ENCODE data around the gene NUP43.

The NUP43 gene

GRCh38 chr6:149723771-149724417 lies 22.4 kb downstream of the NUP43 start:
- no peak overlapping the region for H3K4me3 ChIP-seq (ENCODE audit: low read length)
- peak; percentile 24 for DNase-seq (ENCODE audit: low read depth)
- peak; percentile 88 for TF ChIP-seq CTCF (conservative IDR thresholded peaks at IDR 0.05; ENCODE audit: low read depth, low read length)

GRCh38 chr6:149723262-149723661 lies 23.1 kb downstream of the NUP43 start:
- no peak overlapping the region for H3K4me3 ChIP-seq (ENCODE audit: low read length)
- TF ChIP-seq CTCF (conservative IDR thresholded peaks at IDR 0.05; ENCODE audit: low read depth, low read length) = no peak
- no peak for DNase-seq (ENCODE audit: low read depth)

GRCh38 chr6:149719531-149719930 lies 26.8 kb downstream of the NUP43 start:
- no peak overlapping the region for H3K4me3 ChIP-seq (ENCODE audit: low read length)
- DNase-seq (ENCODE audit: low read depth) = no peak
- no peak for TF ChIP-seq CTCF (conservative IDR thresholded peaks at IDR 0.05; ENCODE audit: low read depth, low read length)

- H3K4me3 ChIP-seq (ENCODE audit: low read length) = peak within 1 kb of the TSS; percentile 64
- no peak for TF ChIP-seq CTCF (conservative IDR thresholded peaks at IDR 0.05; ENCODE audit: low read depth, low read length)
- no peak for DNase-seq (ENCODE audit: low read depth)
Measured at GRCh38 chr6:149717588-149718458, 28.5 kb downstream of the NUP43 start, which contains the start of gene LATS1. Gene LATS1 (minus strand): TSS chr6:149718101. CDS start chr6:149702126, 15,975 bp downstream.

GRCh38 chr6:149717255-149717587 lies 29.1 kb downstream of the NUP43 start:
- no peak for DNase-seq (ENCODE audit: low read depth)
- H3K4me3 ChIP-seq (ENCODE audit: low read length) = peak overlapping the region; percentile 64
- TF ChIP-seq CTCF (conservative IDR thresholded peaks at IDR 0.05; ENCODE audit: low read depth, low read length) = no peak

GRCh38 chr6:149716181-149716963 lies 30.0 kb downstream of the NUP43 start:
- no peak for TF ChIP-seq CTCF (conservative IDR thresholded peaks at IDR 0.05; ENCODE audit: low read depth, low read length)
- peak overlapping the region; percentile 64 for H3K4me3 ChIP-seq (ENCODE audit: low read length)
- no peak for DNase-seq (ENCODE audit: low read depth)

All from retinal pigment epithelial cell (primary cell).